ENCODE results near the gene PLA2G4B.

GRCh38 chr15:41887161-41887560 is 48.5 kb downstream of the PLA2G4B start:
- TF ChIP-seq CTCF (IDR thresholded peaks at IDR 0.05; ENCODE audit: insufficient read depth, low read depth, low read length) (no peak), EZH2 (IDR thresholded peaks at IDR 0.05; ENCODE audit: insufficient read depth, low read length) (no peak)

Data from astrocyte (in vitro differentiated cells and primary cell).